MV-4-11 (cell line): ENCODE results near the gene XIRP2.

ENCODE experiments used
- DNase-seq: peaks from one replicate; lab custom pipeline; 2025; lab: John Stamatoyannopoulos, UW

Gene XIRP2

GRCh38 chr2:167134381-167135072, 246.2 kb downstream of the XIRP2 start:
- no peak for DNase-seq

DNA sequence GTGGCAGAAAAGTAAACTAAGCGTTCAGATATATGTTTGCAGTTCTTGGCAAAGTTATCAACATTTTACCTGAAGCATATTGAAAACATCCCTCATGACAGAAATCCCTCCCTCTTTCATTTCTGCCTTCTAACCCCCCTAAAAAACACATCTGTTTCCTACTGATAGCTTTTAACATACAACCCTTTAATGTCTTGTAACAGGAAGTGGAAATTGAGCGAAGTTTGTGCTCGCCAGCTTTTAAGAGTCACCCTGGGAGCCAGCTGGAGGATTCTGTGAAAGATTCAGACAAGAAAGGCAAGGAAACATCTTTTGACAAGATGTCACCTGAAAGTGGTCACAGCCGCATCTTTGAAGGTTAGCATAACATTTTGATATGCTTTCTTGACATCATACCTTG, 247.4 kb downstream of the XIRP2 start:
- DNase-seq, result peak; percentile 3

DNA sequence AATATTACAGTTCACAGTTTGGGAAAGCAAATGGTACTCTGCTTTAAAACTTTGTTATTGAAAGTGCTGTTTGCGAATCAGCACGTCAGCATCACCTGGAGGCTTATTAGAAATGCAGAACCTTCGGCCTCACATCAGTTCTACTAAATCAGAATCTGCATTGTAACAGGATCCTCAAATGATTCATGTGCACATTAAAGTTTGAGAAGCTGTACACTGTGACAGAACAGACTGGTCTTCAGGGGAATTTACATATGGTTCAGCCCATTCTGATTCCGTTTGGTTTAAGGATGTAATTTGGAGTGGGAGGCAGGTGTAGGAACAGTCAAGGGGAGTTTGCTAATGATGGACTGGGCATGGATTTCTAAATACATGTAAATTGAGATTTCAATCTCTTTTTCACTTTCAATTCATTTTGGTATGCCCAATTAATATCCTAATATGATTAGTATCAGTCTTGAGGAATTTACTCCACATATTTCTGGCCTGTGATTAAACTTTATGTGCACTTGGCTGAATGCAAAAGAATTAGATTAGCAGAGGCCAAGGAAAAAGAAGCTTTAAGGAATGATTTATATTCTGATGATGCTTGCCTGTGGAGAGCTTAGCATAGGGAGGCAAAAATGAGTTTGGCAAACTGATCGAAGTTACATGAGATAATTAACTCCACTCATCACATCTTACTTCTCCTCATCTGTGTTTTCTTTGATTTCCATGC, 248.8 kb downstream of the XIRP2 start:
- DNase-seq, result no peak

GRCh38 chr2:167140330-167140729, 252.1 kb downstream of the XIRP2 start:
- no peak for DNase-seq

- no peak for DNase-seq
Measured at GRCh38 chr2:167140767-167141166, 252.5 kb downstream of the XIRP2 start.

GRCh38 chr2:167142554-167142953, 254.3 kb downstream of the XIRP2 start:
- DNase-seq, result no peak

GRCh38 chr2:167144179-167144898, 256.1 kb downstream of the XIRP2 start:
- DNase-seq, result no peak

- no peak for DNase-seq
Measured at GRCh38 chr2:167147271-167147941, 259.1 kb downstream of the XIRP2 start.

- no peak for DNase-seq
Measured at GRCh38 chr2:167151894-167152293, 263.6 kb downstream of the XIRP2 start.

DNA sequence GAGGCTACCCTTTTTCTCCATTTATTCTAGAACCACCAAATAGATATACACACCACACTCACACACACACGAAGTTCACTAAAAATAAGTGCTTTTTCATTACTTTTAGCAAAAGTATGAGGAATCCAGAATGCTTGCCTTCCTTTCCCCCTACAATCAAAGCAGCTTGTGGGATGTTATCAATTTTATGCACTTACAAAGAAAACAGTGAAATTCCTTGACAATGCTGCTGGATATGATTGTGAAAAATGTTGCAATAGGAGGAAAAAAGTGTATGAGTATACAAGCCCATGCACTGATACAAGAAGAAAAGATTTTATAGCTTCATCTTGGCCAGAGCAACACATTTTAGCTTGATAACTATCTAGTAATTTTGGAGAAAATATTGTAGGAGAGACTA, 269.2 kb downstream of the XIRP2 start:
- DNase-seq, result no peak

DNA sequence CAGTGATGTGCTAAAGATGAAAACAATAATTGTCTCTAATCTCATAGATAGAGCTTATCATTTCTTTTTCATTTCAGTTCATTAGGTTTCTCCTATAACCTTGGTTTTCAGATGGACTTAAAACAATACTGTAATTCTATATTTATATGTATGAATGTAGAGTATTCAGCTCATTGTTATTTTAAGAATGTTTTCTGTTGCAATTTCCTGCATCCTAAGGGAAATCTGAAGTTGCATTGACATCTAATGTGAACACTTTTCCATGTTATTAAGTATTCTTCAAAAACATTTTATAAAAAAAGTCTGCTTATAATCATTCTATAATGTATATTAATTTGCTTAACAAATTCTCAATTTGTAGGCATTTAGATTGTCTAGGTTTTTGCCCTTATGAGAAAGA, 288.9 kb downstream of the XIRP2 start:
- DNase-seq, result no peak

- no peak for DNase-seq
Measured at GRCh38 chr2:167181134-167181533, 292.9 kb downstream of the XIRP2 start.

GRCh38 chr2:167181688-167182087, 293.4 kb downstream of the XIRP2 start:
- no peak for DNase-seq

GRCh38 chr2:167182403-167182802, 294.1 kb downstream of the XIRP2 start:
- no peak for DNase-seq

- DNase-seq, result no peak
Measured at GRCh38 chr2:167183931-167184330, 295.7 kb downstream of the XIRP2 start.

- no peak for DNase-seq
Measured at GRCh38 chr2:167186465-167186864, 298.2 kb downstream of the XIRP2 start.

DNA sequence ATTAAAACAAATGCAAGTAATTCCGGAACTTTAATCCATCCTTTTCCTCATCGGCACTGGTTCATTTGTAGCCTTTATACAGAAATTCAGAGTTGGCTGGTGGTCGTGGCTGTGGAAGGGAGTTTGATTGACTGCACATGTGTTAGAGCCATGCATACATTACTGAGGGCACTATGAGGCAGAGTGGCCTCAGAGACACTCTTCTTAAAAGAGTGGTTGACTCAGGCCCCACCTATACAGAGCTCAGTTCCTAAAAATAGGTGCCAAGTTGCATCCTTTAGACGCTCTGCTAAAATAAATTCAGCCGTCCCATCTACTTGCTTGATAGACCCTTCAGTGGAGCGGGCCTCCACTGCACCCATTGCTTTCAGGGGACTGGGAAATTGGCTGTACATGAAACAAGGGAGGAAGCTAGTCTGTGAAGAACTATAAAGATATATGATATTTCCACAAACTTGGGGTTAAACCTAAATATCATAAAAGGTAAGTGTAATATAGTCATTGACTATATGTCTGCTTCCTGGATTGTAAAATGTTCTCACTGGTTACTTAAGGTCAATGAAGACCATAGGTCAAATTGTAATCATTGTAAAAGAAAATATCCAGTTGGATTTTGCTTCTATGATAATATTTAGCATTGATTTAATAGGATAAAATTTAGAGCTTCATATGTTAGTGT, 298.9 kb downstream of the XIRP2 start:
- DNase-seq, result no peak

GRCh38 chr2:167187978-167188967, 300.0 kb downstream of the XIRP2 start:
- DNase-seq, result no peak

DNA sequence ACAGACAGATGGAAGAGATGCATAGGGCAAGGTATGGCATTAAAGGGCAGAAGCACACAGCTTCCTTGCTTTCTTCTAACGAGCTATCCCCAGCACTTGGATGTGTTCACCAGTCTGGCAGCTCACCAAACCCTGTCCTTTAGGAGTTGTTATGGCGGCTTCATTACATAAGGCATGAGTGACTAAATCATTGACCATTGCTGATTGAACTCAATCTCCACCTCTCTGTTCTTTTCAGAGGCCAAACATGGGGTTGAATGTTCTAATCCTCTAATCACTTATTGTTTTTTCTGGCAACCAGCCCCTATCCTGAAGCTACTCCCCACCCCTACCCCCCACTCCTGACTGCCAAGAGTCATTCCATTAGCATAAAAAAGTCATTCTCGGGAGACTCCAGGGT, 301.8 kb downstream of the XIRP2 start:
- DNase-seq, result no peak

- no peak for DNase-seq
Measured at GRCh38 chr2:167191588-167191987, 303.3 kb downstream of the XIRP2 start.

DNA sequence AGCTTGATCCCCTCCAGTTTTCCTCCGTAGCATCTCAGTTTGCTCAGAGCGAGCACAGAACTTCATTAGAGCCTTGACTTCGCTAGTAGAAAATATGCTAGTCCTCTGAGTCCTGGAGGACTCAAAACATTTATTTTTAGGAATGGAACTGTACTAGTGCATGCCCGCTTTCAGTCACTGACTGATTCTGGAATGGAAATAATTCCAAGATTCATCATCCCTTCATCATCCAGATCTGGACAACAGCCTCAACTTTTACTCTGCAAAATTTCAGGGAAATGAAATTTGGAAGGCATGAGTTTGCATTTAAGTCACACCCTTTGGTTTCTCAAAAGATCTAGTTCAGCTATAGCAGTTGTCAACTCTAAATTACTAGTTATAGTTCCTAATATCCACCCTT, 304.6 kb downstream of the XIRP2 start:
- DNase-seq, result no peak
